Naive thymus-derived CD8-positive, alpha-beta T cell (primary cell): ENCODE measurements around the gene PNPLA7. TPM values are rescaled to one million over a fixed set of nuclear protein-coding genes. Genes with fewer than 3 reads are reported as not detected.
"Not testable (repeated sequence)": the region's sequence is repeated elsewhere in the genome, so short reads cannot be mapped to it uniquely, and the experiment has no call there.

ENCODE experiments used
- ATAC-seq, 2 donors: fragments of 150-1000 bp; cut with Tn5 transposase in 1 of 2; sonication (Bioruptor Pico), chemical (Tn5 transposase) in 1 of 2; 1 replicate in 1 of 2; 2 replicates in 1 of 2; pipeline ENCODE4 v1.10.0; 2021; ENCODE audit warnings: mild to moderate bottlenecking in 2 of 2, moderate library complexity in 2 of 2
- POLR2A ChIA-PET: fragments of 350-600 bp; sonication (Branson Sonifier 250); formaldehyde crosslinking; loops from one replicate; lab custom pipeline; 2021; ENCODE audit warnings: antibody characterized with exemption; lab: Charles Lee
- DNase-seq, 10 donors: peaks; one replicate each; pipeline versions ENCODE4 v3.0.0 to v3.0.0-alpha.2; 2020 to 2022
- H3K27ac Mint-ChIP-seq, 10 donors: one replicate each; pipeline ENCODE4 v1.8.0; 2020 to 2022; ENCODE audit warnings: mild to moderate bottlenecking in 10 of 10, mixed read lengths in 10 of 10, moderate library complexity in 4 of 10, inconsistent platforms in 1 of 10
- H3K27me3 Mint-ChIP-seq, 5 donors: one replicate each; pipeline ENCODE4 v1.8.0; 2021 to 2022; ENCODE audit warnings: mixed read lengths in 5 of 5
- H3K36me3 Mint-ChIP-seq, 3 donors: one replicate each; pipeline ENCODE4 v1.8.0; 2020 to 2022; ENCODE audit warnings: mixed read lengths in 3 of 3, mild to moderate bottlenecking in 2 of 3, inconsistent platforms in 1 of 3
- H3K4me1 Mint-ChIP-seq, 4 donors: one replicate each; pipeline ENCODE4 v1.8.0; 2021 to 2022; ENCODE audit warnings: mixed read lengths in 4 of 4
- H3K4me3 Mint-ChIP-seq, 10 donors: one replicate each; pipeline ENCODE4 v1.8.0; 2020 to 2022; ENCODE audit warnings: mild to moderate bottlenecking in 10 of 10, mixed read lengths in 10 of 10, moderate library complexity in 6 of 10, inconsistent platforms in 1 of 10
- H3K9me3 Mint-ChIP-seq, 9 donors: one replicate each; pipeline ENCODE4 v1.8.0; 2020 to 2022; ENCODE audit warnings: mixed read lengths in 9 of 9, mild to moderate bottlenecking in 3 of 9, inconsistent platforms in 1 of 9, moderate library complexity in 1 of 9
- polyA plus RNA-seq, 3 donors: library from polyadenylated mRNA; unstranded; fragments of 300-500 nt; fragmentation: Illumina TruSeq; gene quantifications; one replicate each; pipeline ENCODE4 v1.2.3, GENCODE V29; 2021
- total RNA-seq, 8 experiments: library from RNA in 2 of 8; stranded (reverse) in 2 of 8; gene quantifications; one replicate each; pipeline ENCODE4 v1.2.3 and lab custom pipeline; 2021 to 2026

PNPLA7 gene
- total and polyA plus RNA-seq, 5 experiments from 2014 or later: 1.2 to 15.7 (median 2.3) TPM

DNA sequence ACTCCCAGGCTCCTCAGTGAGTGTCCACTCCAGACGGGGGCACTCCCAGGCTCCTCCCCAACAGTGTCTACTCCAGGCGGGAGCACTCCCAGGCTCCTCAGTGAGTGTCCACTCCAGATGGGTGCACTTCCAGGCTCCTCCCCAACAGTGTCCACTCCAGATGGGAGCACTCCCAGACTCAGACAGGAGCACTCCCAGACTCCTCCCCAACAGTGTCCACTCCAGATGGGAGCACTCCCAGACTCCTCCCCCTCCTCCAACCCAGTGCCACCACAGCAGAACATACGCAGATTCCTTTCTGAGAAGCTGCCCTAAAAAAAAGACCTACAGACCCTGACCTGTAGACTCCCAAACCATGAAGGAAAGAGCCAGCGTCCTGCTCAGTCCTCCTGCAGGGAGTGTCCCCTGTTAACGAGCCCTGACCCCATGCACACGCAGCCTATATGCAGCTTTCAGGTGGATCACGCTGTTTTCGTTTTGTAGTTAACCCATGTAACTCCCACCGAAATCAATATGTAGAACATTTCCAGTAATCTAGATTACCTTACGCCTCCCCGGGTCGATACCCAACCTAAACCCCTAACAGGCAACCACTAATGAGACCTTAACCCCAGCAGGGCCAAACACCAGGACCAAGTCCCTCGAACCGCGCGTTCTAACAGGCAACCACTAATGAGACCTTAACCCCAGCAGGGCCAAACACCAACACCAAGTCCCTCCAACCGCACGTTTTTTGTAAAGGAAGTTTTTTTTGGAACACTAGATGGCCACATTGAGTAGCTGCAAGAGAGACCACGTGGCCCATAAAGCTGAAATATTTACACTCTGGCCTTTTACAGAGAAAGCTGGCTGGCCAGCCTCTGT lies 15.7 kb downstream of the PNPLA7 start:
- H3K4me3 Mint-ChIP-seq: peak overlapping the region in 5 of 10 donors; percentile 15 to 43 (median 24)
- H3K27me3 Mint-ChIP-seq: no peaks in the 10 kb centered on the region
- POLR2A ChIA-PET: interaction anchor here (0.5 to 1.3 kb wide), 3 partner anchors 16 to 111 kb away, joined by 3 to 4 read pairs (median 4); partner anchors contain the start of genes EXD3 and NOXA1
- DNase-seq (peak in 3 of 10 donors; percentile 25 to 37 (median 27)), ATAC-seq (peak; percentile 58 to 59)
- H3K4me1 Mint-ChIP-seq: peaks cover 16 to 33% (median 29%) of the 10 kb centered on the region in 4 donors
- peak overlapping the region; percentile 17 to 91 (median 68) for H3K27ac Mint-ChIP-seq
- peaks cover 0 to 8% (median 4%) of the 10 kb centered on the region in 9 donors for H3K9me3 Mint-ChIP-seq
- peaks cover 0 to 3% (median 0%) of the 10 kb centered on the region in 3 donors for H3K36me3 Mint-ChIP-seq

DNA sequence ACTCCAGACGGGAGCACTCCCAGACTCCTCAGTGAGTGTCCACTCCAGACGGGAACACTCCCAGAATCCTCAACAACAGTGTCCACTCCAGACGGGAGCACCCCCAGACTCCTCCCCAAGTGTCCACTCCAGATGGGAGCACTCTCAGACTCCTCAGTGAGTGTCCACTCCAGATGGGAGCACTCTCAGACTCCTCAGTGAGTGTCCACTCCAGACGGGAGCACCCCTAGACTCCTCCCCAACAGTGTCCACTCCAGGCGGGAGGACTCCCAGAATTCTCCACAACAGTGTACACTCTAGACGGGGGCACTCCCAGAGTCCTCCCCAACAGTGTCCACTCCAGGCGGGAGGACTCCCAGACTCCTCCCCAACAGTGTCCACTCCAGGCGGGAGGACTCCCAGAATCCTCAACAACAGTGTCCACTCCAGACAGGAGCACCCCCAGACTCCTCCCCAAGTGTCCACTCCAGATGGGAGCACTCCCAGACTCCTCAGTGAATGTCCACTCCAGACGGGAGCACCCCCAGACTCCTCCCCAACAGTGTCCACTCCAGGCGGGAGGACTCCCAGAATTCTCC lies 17.2 kb downstream of the PNPLA7 start:
- peaks cover 16 to 33% (median 29%) of the 10 kb centered on the region in 4 donors for H3K4me1 Mint-ChIP-seq
- H3K27ac Mint-ChIP-seq, DNase-seq, H3K36me3 Mint-ChIP-seq, POLR2A ChIA-PET, H3K27me3 Mint-ChIP-seq, ATAC-seq, H3K9me3 Mint-ChIP-seq, H3K4me3 Mint-ChIP-seq: not testable (repeated sequence)

DNA sequence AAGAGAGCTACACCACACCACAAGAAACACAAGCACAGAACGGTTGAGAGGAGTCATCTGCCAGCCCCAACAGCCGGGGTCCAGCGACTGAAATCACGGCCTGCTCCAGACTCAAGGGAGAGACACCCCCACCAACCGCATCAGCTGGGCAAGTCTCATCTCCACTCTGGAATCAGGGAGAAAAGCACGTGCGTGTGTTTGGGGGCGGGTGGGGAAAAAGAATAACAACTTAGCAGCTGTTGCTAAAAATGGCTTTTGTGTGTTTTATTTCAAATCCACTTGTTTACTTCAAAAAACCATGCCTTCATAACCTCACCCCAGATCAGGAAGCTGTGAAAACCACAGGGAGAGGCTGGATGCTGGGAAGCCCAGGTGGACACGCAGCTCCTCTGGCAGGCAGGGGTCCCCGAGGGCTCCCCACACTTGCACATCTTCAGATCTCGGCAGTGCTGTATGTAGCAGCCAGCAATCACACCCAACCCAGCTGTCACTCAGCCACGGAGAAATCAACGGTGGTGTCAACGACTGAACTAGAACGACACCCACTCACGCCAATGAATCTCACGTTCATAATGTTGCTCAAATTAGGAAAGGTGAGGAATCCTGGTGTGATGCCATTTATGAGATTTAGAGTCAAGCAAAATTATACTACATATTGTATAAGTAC lies 19.0 kb downstream of the PNPLA7 start:
- Mint-ChIP-seq H3K27me3 (no peaks in the 10 kb centered on the region), H3K4me3 (no peak overlapping the region), H3K36me3 (peaks cover 0 to under 1% (median 0%) of the 10 kb centered on the region in 3 donors), H3K9me3 (peaks cover 0 to 3% (median 2%) of the 10 kb centered on the region in 9 donors), H3K27ac (peak overlapping the region in 2 of 10 donors; percentile 20 to 56), H3K4me1 (peaks cover 8 to 18% (median 14%) of the 10 kb centered on the region in 4 donors)
- DNase-seq (no peak), ATAC-seq (no peak)
- POLR2A ChIA-PET: interaction anchor here (0.5 kb wide), 1 partner anchor 658 kb away, joined by 3 read pairs; no protein-coding TSS in a partner anchor

DNA sequence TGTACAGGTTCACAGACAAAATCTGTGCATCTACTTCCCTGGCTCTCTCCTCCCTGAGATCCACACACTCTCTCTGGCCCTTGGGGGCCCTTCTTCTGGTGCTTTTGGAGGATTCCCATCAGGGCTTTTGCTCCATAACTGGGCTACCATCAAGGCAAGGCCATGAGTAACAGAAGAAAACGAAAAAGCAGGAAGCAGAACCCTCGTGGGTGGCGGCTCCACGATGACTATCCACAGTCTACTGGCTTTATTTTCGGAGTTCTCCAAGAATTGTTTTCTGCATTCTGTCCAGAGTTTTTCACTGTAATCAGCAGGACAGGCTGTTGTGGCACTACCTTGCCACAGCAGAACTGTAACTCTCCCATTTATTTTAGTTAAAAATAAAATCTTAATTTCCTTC lies 19.9 kb downstream of the PNPLA7 start:
- H3K4me3 Mint-ChIP-seq: no peak overlapping the region
- no peak for ATAC-seq

DNA sequence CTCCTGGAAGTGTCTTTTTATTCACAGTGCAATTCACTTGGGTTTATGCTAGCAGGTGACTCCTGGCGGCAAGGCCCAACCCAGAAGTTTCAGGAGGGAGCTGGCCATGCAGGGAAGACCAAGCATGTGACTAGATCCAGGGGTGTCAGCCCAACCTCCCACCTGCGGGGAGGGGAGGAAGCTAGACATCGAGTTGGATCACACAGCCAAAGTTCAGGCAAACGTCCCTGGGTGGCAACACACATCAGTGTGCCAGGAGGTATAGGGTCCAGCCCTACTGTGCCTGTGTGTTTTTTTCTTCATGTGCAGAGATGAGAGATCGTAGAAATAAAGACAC lies 25.3 kb downstream of the PNPLA7 start:
- peaks cover 0 to 16% (median 3%) of the 10 kb centered on the region in 4 donors for H3K4me1 Mint-ChIP-seq
- POLR2A ChIA-PET: interaction anchor here (0.9 kb wide), 1 partner anchor 102 kb away, joined by 4 read pairs; the partner anchor contains the start of genes EXD3 and NOXA1
- H3K4me3 Mint-ChIP-seq: peak overlapping the region in 2 of 10 donors; percentile 15 to 16
- H3K27ac Mint-ChIP-seq: peak overlapping the region in 1 of 10 donors; percentile 75
- DNase-seq: no peak
- no peaks in the 10 kb centered on the region for H3K9me3 Mint-ChIP-seq
- no peak for ATAC-seq
- H3K36me3 Mint-ChIP-seq: no peaks in the 10 kb centered on the region
- no peaks in the 10 kb centered on the region for H3K27me3 Mint-ChIP-seq

More for the DNA sequence above, 19.9 kb downstream of the PNPLA7 start:
- H3K27me3 Mint-ChIP-seq: no peaks in the 10 kb centered on the region
- POLR2A ChIA-PET: no interaction called here
- DNase-seq: no peak
- peaks cover 8 to 18% (median 12%) of the 10 kb centered on the region in 4 donors for H3K4me1 Mint-ChIP-seq
- no peak overlapping the region for H3K27ac Mint-ChIP-seq
- H3K9me3 Mint-ChIP-seq: no peaks in the 10 kb centered on the region
- H3K36me3 Mint-ChIP-seq: no peaks in the 10 kb centered on the region

DNA sequence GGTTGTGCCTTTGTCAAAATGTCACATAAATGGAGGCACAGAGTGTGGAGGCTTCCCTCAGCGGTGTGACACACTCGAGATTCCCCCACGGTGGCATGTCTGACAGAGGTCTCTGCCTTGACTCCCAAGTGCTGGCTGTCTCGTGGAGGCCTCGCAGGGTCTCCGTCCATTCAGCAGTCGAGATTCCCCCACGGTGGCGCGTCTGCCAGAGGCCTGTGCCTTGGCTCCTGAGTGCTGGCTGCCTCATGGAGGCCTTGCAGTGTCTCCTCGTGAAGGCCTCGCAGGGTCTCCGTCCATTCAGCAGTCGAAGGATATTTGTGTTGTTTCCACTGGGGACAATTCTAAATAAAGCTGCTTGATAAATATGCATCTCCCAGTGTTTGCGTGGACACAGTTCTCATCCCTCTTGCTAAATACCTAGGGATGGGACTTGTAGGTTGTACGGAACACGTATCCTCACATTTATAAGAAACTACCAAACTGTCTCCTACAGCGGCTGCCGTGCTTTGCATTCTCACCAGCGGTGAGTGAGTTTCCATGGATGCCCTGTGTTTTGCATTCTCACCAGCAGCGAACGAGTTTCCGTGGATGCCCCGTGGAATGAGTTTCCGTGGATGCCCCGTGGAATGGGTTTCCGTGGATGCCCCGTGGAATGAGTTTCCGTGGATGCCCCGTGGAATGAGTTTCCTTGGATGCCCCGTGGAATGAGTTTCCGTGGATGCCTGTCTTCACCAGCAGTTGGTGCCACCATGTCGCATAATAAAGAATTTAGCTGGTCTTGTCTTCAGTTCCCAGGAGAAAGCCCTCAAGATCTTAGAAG lies 25.8 kb downstream of the PNPLA7 start:
- peaks cover 0 to 16% (median 3%) of the 10 kb centered on the region in 4 donors for H3K4me1 Mint-ChIP-seq

DNA sequence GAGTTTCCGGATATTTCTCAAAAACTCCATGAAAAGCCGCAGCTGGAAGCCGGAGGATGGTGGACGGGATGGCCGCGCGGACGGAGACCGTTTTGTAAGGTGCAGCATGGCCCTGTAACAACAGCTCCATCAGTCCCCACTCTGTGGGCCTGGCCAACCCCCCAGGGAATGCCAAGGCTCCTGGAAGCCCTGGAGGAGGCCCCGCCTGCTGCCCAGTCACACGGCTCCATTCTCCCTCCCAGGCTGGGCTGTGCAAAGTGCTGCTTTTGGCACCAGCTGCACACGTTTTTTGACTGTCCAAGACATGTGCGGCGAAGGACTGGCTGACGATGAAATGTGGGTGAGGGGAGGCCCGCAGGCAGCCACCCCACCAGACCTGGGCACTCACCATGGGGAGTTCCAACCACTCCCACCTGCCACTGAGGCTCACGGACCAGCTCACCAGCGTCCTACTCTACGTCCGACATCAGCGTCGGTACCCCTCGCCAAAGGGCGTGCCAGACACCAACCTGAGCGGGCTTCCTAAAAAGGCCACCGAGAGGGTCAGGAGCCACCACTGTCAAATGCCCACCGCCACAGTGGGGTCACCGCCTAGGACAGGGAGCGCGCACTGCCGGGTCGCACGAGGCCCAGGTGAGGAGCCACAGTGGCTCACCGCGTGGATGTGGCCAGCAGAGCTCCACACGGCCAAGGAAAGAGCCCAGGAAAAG lies 27.3 kb downstream of the PNPLA7 start:
- Mint-ChIP-seq H3K4me3 (peak overlapping the region in 1 of 10 donors; percentile 20), H3K36me3 (no peaks in the 10 kb centered on the region), H3K27me3 (no peaks in the 10 kb centered on the region), H3K4me1 (peaks cover 0 to 16% (median 3%) of the 10 kb centered on the region in 4 donors), H3K9me3 (no peaks in the 10 kb centered on the region), H3K27ac (no peak overlapping the region)
- ATAC-seq (no peak), DNase-seq (no peak)
- POLR2A ChIA-PET: no interaction called here

More for the DNA sequence above, 25.8 kb downstream of the PNPLA7 start:
- POLR2A ChIA-PET: interaction anchor here (0.9 kb wide), 1 partner anchor 101 kb away, joined by 4 read pairs; the partner anchor contains the start of genes EXD3 and NOXA1
- Mint-ChIP-seq H3K4me3 (peak overlapping the region in 1 of 10 donors; percentile 15), H3K27ac (no peak overlapping the region), H3K36me3 (no peaks in the 10 kb centered on the region), H3K9me3 (no peaks in the 10 kb centered on the region), H3K27me3 (no peaks in the 10 kb centered on the region)
- ATAC-seq (no peak), DNase-seq (no peak)

DNA sequence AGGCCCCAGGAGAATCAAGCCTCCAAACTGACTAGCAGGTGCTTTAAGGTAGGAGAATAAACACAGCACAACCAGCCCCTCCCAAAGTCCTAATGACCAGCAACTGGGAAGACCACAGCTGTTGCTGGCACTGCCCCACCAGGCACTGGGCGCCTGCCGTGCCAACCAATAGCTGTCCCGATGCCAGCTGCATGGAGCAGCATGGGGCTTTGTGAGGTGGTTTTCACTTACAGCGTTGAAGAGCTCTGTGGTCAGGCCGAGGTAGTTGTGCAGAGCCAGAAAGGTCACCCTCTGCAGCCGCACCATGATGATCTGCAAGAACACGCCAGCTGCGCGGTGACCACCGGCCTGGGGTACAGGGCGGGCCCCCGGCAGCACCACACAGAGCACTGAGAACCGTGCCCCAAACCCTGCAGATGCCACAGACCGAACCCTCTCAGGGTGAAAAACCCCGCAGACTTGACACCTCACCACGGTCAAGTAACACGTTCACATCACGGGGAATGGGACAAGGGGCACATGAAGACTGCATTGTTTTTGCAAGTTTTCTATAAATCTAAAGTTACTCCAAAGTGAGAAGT lies 28.7 kb downstream of the PNPLA7 start:
- DNase-seq (no peak), ATAC-seq (no peak)
- Mint-ChIP-seq H3K9me3 (no peaks in the 10 kb centered on the region), H3K27me3 (no peaks in the 10 kb centered on the region), H3K36me3 (no peaks in the 10 kb centered on the region), H3K27ac (no peak overlapping the region), H3K4me1 (peaks cover 0 to 16% (median 3%) of the 10 kb centered on the region in 4 donors), H3K4me3 (no peak overlapping the region)
- POLR2A ChIA-PET: no interaction called here

DNA sequence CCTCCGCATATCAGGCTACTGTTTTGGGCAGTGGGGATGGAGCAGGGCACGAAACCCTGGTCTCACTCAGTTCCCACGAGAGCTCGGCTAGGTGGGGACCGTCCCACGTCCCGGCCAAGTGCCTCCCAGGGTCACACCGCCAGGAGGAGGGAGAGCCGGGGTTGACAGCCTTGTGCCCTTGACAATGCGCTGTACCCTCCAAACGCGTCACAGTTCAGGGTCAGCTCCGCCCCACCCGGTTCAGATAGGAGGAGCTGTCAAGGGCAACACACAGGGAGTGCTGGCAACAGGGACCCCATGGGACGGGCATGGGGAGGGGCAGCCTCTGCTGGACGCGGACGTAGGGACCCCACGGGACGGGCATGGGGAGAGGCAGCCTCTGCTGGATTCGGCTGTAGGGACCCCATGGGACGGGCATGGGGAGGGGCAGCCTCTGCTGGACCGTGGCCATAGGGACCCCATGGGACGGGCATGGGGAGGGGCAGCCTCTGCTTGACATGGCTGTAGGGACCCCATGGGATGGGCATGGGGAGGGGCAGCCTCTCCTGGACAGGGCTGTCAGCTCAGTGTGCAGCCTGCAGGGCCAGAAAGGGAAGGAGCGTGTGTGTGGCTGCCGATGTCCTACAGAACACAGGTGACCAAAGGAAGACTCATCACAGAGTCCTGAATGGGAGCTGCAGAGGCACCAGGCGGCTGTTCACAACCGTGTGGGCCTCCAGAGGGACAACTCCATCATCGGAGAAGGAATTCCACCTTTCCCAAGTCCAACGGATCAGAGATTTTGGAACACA lies 29.4 kb downstream of the PNPLA7 start:
- no peak overlapping the region for H3K4me3 Mint-ChIP-seq

DNA sequence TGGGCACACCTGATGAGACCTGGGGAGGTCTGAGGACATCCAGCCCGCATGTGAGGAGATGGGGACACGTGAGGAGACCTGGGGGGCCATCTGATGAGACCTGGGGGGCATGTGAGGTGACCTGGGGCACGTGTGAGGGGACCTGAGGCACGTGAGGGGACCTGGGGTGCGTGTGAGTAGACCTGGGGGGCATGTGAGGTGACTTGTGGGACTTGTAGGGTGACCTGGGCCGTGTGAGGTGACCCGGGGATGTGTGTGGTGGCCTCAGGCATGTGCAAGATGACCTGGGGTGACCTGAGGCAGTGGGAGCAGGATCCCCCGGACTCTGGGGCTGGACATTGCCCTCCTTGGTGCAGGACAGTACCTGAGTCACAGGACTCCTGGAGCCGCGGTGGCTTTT lies 30.6 kb downstream of the PNPLA7 start:
- no peaks in the 10 kb centered on the region for H3K27me3 Mint-ChIP-seq
- peaks cover 0 to 8% (median 0%) of the 10 kb centered on the region in 4 donors for H3K4me1 Mint-ChIP-seq
- H3K36me3 Mint-ChIP-seq: no peaks in the 10 kb centered on the region
- H3K9me3 Mint-ChIP-seq: no peaks in the 10 kb centered on the region
- no peak for DNase-seq
- peak overlapping the region in 1 of 10 donors; percentile 51 for H3K4me3 Mint-ChIP-seq
- H3K27ac Mint-ChIP-seq: no peak overlapping the region
- POLR2A ChIA-PET: no interaction called here
- no peak for ATAC-seq

More for the DNA sequence above, 29.4 kb downstream of the PNPLA7 start:
- Mint-ChIP-seq H3K36me3 (no peaks in the 10 kb centered on the region), H3K27ac (no peak overlapping the region), H3K27me3 (no peaks in the 10 kb centered on the region), H3K4me1 (peaks cover 0 to 16% (median 3%) of the 10 kb centered on the region in 4 donors), H3K9me3 (no peaks in the 10 kb centered on the region)
- POLR2A ChIA-PET: no interaction called here
- ATAC-seq (no peak), DNase-seq (no peak)
